Uterus (tissue), 2 donors: ENCODE results near the gene S100A6.

Experiments
- POLR2A ChIP-seq, 2 donors: fragments of 450-650 bp; IDR thresholded peaks; one replicate each; pipeline ENCODE4 v1.6.1; 2016; ENCODE audit warnings: antibody characterized with exemption in 2 of 2, mild to moderate bottlenecking in 1 of 2, moderate library complexity in 1 of 2
- TF ChIP-seq, protein P1 (sequence below), 4 experiments: fragments of 200-600 bp in 2 of 4; fragments of 450-650 bp in 2 of 4; sonication (generic) in 2 of 4; IDR thresholded peaks; one replicate each; pipeline ENCODE4 v1.5.1; 2016 to 2019; ENCODE audit warnings: antibody characterized with exemption in 4 of 4, mild to moderate bottlenecking in 2 of 4, moderate library complexity in 1 of 4

DNA sequence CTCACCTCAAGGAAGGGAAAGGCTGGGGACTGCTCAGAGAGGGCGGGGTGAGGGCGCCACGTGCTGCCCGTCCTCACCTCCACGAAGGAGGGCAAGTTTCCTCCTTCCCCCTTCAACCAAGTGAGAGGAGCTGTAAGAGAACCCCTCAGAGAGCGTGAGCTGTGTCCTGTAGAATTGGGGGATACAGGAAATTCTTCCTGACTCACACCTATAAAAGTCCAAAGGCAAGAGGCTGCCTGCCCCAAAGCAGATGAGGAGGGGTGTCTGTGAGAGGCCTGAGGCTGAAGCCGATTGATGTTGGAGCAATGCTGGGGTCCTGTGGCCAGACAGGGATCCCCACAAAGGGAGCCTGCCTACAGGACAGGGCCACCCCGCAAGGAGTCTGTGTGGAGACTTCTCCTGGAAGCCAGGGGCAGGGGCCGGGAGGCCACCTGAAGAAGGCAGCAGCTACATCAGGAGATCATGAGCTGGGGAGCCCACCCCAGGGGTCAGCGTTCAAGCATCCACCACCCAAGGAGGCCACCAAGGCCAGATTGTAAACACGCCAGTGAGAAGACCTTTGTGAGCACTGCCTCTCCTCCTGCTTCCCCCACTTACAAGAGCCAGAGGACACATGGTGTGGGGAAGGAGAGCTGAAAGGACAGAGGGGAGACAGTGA, 27.7 kb downstream of the S100A6 start:
- TF ChIP-seq, protein P1, sequence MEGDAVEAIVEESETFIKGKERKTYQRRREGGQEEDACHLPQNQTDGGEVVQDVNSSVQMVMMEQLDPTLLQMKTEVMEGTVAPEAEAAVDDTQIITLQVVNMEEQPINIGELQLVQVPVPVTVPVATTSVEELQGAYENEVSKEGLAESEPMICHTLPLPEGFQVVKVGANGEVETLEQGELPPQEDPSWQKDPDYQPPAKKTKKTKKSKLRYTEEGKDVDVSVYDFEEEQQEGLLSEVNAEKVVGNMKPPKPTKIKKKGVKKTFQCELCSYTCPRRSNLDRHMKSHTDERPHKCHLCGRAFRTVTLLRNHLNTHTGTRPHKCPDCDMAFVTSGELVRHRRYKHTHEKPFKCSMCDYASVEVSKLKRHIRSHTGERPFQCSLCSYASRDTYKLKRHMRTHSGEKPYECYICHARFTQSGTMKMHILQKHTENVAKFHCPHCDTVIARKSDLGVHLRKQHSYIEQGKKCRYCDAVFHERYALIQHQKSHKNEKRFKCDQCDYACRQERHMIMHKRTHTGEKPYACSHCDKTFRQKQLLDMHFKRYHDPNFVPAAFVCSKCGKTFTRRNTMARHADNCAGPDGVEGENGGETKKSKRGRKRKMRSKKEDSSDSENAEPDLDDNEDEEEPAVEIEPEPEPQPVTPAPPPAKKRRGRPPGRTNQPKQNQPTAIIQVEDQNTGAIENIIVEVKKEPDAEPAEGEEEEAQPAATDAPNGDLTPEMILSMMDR (IDR thresholded peaks at IDR 0.05), result no peak
- no peak for TF ChIP-seq POLR2A (IDR thresholded peaks at IDR 0.05)
